ENCODE data around the gene BAX.

The BAX gene

DNA sequence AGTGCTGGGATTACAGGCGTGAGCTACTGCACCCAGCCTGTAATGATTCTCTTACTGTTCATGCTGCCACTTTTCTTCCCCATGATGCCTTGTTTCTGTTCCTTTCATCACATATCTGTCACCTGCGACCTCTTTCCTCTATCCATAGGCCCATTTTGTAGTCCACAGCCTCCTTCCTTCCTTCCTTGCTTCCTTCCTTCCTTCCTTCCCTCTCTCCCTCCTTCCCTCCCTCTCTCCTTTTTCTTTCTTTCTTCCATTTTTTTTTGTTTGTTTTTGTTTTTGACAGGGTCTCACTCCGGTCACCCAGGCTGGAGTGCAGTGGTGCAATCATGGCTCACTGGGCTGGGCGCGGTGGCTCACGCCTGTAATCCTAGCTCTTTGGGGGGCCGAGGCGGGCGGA, 34.2 kb downstream of the BAX start:
- no peak for DNase-seq

DNA sequence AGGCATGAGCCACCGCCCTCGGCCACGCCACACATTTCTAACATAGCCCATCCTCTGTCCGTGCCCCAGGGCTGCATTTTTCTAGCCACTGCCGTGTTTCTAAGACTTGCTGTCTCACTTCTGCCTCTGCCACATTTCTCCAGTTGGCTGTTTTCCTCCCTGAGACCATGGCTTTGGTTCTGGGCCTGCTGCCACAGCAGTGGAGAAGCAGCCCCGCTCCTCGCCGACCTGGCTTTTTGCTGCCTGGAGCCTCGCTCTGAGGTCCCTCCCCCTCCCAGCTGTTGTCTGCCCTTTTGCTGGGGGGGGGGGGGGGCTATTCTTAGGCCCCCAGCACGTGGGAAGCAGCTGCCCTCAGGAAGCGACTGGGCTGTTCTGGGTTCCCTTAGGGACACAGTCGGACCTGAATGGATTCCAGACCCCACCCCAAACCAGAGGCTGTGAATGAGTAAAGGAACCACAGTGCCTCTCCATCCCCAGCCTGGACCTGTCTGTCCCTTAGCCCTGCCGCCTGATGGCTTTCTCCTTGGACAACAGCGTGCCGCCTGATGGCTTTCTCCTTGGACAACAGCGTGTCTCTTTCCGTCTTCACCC, 35.1 kb downstream of the BAX start:
- no peak for DNase-seq

DNA sequence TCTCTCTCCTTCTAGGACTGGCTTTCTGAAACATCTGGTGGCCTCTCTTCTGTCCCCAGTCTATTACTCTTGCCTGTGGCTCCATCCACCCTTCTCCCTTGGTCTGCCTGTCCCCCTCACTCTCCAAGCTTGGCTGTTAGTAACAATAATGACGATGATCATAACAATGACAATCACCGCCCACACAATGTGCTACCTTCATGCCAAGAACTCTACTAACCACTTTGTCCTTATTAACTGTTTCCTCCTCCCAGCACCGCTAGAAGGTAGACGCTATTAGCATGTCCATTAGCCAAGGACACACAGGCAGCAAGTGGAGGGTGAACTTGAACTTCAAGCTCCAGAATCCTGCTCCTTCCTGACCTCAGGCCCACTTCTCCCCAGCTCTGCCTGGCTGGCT, 35.7 kb downstream of the BAX start:
- no peak for DNase-seq

DNA sequence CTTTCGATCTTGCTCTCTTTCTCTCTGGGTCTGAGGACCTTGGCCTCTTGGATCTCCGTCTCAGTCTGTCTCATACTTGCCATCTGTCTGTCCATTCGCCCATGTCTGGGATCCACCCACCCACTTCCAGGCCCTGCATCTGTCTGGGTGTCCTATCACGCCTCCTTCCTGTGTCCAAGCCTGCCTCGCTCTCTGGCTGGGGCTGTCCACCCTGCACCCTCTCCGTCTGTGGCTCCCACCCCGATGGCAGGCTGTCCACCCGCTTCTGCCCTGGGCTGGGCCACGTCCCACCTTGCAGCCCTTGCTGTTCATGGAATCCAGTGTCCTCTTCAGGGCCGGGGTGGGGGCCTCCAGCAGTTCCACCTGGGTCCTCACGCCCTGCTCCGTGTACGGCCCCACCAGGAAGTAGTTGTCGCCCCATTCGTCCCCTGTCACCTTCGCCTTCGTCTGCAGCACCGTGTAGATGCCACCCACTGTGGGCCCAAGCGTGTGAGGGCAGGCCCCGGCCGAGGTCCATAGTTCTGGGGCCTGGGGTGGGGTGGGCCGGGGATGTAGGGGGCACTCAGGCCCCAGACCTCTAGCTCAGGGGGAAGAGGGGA, 36.4 kb downstream of the BAX start:
- DNase-seq = no peak

DNA sequence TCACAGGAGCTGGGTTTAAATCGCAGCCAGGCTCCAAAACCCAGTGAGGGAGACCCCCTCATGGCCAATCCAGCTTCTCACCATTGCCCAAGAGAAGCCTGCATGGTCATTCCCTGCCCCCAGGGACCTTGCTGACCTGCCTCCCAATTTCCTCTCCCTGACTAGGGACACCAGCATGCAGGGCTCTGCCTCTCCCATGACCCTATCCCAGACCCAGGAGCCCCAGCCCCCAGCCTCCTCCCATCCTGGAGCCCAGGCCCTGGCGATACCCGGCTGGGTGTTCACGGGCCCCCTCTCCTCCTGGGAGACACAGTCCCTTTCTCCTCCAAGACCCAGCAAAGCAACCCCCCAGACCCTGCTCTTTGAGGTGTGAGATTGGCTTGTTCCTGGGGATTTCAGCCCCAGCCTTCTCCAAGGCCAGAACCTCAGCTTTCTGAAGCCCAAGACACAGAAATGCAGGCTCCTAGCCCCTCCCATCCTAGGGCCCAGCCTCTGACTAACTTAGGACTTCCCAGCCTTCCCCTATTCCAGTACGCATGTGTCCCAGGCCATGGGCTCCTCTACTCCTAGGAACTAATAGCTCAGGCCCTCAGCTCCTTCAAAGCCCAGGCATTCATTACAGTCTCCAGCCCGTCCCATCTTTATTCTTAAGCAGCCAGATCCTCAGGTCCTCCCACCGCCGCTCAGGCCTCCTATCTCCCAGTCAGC, 37.4 kb downstream of the BAX start:
- DNase-seq = no peak

DNA sequence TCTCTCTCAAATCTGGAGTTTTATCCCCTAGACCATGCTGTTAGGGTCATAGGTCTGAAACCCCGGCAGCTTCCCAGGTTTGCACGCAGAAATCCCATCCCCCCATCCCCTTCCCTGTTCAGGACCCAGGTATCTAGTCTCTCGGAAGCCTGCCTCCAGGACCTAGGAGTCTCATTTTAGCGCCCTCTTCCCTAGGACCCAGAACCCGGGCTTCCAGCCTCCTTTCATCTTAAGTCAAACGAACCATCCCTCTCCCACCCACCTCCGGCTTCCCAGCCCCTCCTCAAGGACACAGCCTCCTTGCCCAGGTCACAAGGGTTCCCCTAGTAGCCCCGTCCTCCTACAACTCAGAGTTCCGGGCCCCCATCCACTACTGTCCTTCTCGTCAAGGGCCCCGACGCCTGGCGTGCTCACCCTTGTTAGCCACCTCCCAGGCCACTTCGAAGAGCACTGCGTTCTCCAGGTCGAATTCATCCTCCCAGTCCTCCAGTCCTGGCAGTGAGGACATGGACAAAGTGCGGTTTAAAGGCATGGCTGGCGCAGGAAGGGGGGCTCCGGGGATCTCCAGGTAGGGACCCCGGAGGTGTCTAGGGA, 38.0 kb downstream of the BAX start:
- DNase-seq = peak in 1 of 3 experiments; percentile 50

DNA sequence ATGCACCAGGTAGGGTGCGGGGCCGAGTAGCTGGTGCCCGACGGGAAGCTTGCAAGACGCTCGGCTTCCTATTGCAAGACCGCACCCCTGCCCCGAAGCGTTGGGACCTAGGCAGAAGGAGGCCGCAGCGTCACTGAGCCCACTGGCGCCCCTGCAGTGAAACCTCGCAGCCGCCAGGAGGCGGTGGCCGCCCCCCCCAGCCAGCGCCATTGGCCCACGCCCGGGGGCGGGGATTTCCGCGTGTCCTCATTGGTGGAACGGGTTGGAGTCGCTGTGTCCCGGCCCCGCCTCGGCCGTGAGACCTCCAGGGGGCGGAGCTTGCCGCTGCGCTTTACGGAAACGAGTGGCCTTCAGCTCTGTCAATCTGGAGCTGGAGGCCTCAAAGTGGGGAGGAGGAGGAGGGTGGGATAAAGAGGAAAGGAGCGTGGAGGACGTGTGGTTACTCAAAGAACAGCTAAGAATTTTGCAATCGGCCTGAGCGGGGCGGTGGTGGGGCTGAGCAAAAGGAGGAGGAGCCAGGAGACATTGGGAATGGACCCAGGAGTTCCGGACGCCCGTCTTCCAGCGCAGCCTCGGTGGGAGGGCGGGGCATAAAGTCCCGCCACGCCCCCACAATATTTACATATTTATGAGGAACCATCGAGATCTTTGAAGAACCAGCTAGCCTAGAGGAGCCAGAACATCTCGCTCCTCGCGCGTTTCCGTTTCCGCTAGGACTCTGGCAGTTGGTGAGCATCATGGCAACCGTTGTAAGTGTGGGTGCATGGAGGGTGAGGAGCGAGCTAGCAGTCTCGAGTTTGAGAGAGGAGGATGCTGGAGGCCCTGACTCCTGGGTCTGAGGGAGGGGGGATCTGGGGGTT, 38.7 kb downstream of the BAX start, which contains the start of the genes GYS1 and RUVBL2:
GYS1 (minus strand) TSS at position 135 of the 860 bp plus-strand sequence. CDS start 197 bp downstream, outside the sequence.
RUVBL2 (plus strand) TSS at position 713 of the 860 bp plus-strand sequence; CDS start at position 738, 25 bp downstream.
- DNase-seq = peak; percentile 98 to 100 (median 99)

DNA sequence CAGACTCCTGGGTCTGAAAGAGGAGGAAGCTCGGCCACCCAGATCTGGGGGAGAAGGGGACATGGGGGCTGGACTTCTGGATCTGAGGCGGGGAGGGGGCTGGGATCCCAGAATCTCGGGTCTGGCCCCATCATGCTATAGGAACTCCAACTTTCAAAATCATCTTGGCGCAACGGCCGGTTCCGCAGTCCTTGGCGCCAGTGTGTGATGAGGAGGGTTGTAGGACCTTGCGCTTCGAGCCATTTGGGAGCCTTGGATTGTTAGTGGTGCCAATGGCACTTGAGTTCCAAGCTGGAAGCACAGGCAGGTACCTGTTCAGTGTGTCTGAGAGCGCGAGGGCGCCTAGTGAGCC, 39.3 kb downstream of the BAX start:
- DNase-seq = no peak

DNA sequence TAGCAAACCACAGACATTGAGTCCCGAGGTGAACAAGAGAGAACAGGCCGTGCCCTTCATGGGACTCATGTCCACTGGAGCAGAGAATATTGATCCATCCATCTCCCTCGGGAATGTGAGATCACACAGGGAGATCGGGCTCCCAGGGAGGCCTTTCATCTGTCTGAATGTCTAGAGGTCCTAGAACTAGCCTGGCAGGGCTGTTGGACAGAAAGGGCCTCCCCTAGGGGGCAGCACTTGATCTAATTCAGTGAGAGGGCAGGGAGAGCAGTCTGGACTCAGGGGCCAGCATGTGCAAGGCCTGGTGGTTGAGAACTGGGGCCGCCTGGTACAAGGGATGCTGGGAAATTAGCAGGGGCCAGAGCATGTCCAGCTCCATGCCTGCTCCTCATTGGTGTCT, 43.3 kb downstream of the BAX start:
- DNase-seq = peak in 2 of 3 experiments; percentile 27 to 62

DNA sequence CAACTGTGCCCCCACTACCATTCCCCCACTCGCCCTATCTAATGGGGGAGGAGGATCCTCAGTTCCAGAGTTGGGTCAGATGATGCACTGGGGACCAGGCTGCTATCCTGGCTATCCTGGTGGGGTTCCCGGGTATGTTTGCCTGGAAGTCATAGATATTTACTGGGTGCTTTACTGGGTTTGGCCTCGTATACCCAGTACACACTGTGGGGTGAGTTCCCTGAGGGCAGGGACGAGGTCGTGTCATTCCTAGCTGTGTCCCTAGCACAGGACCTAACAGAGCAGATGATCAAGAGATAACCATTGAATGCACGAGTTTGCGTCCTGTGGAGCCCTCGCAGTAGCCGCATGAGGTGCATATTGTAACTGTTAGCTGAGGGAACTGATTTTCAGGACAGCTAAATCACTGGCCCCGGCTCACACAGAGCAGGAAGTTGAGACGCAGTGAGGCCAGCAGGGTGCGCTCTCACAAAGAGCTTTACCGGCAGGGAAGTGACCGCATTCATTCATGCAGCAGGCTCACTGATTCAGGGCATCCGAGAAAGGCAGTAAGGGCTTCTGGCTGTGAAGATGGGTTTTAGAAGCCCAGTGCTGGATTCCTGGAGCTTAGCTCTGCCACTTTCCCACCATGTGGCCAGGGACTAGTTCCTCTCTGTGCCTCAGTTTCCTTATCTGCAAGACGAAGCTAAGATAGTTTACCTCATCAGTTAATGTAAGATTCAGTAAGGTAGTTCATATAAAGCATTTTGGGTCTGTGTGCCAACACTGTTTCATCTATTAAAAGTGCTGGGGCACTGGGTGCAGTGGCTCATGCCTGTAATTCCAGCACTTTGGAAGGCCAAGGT, 45.0 kb downstream of the BAX start:
- no peak for DNase-seq

DNA sequence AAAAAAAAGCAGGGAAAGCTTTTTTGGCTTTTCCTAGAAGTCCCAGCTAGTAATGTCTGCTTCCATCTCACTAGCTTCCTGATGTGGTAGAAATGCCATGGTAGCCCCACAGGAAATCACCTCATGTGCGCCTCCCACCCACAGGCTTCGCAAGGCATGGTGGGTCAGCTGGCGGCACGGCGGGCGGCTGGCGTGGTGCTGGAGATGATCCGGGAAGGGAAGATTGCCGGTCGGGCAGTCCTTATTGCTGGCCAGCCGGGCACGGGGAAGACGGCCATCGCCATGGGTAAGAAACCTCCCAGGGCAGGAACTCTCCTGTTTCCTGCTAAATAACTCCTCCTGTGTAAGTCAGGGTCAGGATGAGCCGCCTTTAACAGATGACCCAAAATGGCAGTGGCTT, 49.5 kb downstream of the BAX start:
- DNase-seq = no peak

DNA sequence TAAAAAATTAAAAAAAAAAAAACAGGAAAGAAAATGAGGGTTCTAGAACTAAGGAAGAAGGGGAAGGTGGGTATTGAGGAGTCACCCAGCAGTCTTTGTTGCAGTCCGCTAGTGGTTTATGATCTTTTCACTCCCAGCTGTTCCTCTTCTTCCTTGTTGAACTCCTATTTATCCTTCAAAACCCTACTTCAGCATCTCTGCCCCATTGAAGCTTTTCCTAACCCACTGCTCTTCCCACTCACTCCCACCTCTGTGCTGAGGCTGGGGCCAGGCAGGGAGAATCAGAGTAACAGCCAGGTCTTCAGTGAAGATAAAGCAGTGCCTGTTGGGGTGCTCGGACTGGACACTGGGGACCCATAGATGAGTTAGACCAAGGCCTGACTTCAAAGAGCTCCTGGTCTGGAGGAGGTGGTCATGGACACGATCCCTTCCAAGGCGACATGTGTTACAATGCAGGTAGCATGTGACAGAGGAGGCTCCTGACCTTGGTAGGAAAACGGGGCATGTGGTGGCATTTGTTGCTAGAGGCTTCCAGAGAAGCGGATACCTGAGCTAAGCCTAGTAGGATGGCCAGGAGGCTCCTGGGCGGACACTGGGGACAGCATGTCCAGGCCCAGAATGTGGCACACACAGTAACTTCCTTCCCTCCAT, 50.4 kb downstream of the BAX start:
- DNase-seq = no peak

DNA sequence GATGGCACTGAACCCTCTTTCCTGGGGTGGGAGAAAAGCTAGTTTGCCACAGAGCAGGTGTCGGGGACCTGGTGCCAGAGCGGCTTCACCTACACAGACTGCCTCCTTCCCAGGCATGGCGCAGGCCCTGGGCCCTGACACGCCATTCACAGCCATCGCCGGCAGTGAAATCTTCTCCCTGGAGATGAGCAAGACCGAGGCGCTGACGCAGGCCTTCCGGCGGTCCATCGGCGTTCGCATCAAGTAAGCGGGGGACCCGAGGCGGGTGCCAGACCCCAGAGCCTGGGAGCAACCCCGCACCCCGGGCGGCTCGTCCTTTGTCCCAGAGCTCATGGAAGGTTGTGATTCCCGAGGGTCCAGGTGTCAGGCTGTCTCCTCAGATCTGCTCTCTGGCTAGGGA, 52.2 kb downstream of the BAX start:
- no peak for DNase-seq

DNA sequence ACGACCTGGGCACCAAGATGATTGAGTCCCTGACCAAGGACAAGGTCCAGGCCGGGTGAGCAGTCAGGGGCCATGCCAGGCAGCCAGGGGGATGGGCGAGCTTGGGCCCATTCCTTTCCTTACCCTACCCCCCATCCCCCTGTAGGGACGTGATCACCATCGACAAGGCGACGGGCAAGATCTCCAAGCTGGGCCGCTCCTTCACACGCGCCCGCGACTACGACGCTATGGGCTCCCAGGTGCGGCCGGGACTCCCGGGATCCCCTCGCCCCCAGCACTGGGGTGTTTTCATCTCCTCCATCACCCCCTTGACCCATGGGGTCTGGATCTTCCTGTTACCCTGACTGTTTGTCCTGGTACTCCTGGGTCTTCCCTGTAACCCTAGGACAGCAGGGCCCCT, 55.2 kb downstream of the BAX start:
- DNase-seq = no peak

DNA sequence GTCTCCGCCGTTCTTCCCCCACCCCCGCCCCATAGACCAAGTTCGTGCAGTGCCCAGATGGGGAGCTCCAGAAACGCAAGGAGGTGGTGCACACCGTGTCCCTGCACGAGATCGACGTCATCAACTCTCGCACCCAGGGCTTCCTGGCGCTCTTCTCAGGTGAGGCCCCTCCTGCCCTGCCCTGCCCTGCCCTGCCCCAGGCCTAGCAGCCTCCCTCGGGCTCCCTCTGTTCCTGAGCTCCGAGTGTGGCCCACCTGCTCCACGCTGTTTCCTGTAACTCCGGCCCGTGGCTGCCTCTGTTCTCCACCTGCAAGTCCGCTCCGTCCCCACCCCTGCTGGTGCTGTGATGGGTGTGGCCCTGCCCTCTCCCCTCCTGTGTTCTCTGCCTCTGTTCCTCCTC, 55.8 kb downstream of the BAX start:
- DNase-seq = no peak

DNA sequence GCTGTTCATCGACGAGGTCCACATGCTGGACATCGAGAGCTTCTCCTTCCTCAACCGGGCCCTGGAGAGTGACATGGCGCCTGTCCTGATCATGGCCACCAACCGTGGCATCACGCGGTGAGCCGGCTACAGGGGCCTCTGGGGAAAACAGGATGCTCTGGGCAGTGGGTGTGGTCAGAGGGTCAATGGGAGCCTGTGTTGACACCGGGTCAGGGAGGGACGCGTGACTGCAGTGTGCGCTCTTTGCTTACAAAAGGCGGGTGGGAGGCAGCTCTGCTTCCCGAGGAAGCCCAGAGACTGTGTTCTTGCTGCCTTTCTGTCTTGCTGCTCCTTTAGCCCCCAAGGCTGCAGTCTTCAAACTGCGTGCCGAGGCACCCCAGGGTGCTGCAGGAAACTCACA, 56.5 kb downstream of the BAX start:
- no peak for DNase-seq

All from NCI-H1417 (cell line).